G401.6 (cell line): ENCODE data around the gene LAPTM4A.
"Not testable (repeated sequence)": the region's sequence is repeated elsewhere in the genome, so short reads cannot be mapped to it uniquely, and the experiment has no call there.

Experiments
- FAIRE-seq: peaks from 2 replicates; lab custom pipeline; 2012; peaks lifted over from hg19 to GRCh38; lab: Jason Lieb, UNC

LAPTM4A gene

GRCh38 chr2:20050646-20051531 lies 539 bp downstream of the LAPTM4A start:
- no peak for FAIRE-seq

- no peak for FAIRE-seq
Measured at GRCh38 chr2:20050104-20050645, 1.3 kb downstream of the LAPTM4A start.

- FAIRE-seq, result no peak
Measured at GRCh38 chr2:20049637-20050036, 1.8 kb downstream of the LAPTM4A start.

- FAIRE-seq, result no peak
Measured at GRCh38 chr2:20048488-20049448, 2.7 kb downstream of the LAPTM4A start.

- not testable (repeated sequence) for FAIRE-seq
Measured at GRCh38 chr2:20045712-20046292, 5.6 kb downstream of the LAPTM4A start.

- no peak for FAIRE-seq
Measured at GRCh38 chr2:20044778-20045177, 6.7 kb downstream of the LAPTM4A start.

- FAIRE-seq, result no peak
Measured at GRCh38 chr2:20042531-20042930, 8.9 kb downstream of the LAPTM4A start.

- no peak for FAIRE-seq
Measured at GRCh38 chr2:20040489-20041172, 10.8 kb downstream of the LAPTM4A start.

- FAIRE-seq, result no peak
Measured at GRCh38 chr2:20037660-20038059, 13.8 kb downstream of the LAPTM4A start.

- no peak for FAIRE-seq
Measured at GRCh38 chr2:20035955-20036666, 15.3 kb downstream of the LAPTM4A start.

GRCh38 chr2:20034821-20035220 lies 16.6 kb downstream of the LAPTM4A start:
- no peak for FAIRE-seq

GRCh38 chr2:20034218-20034617 lies 17.2 kb downstream of the LAPTM4A start:
- no peak for FAIRE-seq

- FAIRE-seq, result no peak
Measured at GRCh38 chr2:20033322-20033721, 18.1 kb downstream of the LAPTM4A start.

GRCh38 chr2:20030224-20030623 lies 21.2 kb downstream of the LAPTM4A start:
- FAIRE-seq, result no peak

- FAIRE-seq, result no peak
Measured at GRCh38 chr2:20027705-20028434, 23.6 kb downstream of the LAPTM4A start.

GRCh38 chr2:20027260-20027677 lies 24.2 kb downstream of the LAPTM4A start:
- FAIRE-seq, result no peak

GRCh38 chr2:20025065-20025786 lies 26.2 kb downstream of the LAPTM4A start:
- FAIRE-seq, result no peak

GRCh38 chr2:20023688-20024087 lies 27.7 kb downstream of the LAPTM4A start:
- no peak for FAIRE-seq

GRCh38 chr2:20021405-20022009 lies 29.9 kb downstream of the LAPTM4A start:
- no peak for FAIRE-seq
